Measurements from ENCODE around the gene HS3ST4.

Gene HS3ST4

GRCh38 chr16:25988882-25989281 is 297.1 kb downstream of the HS3ST4 start:
- no peak for TF ChIP-seq GATA2 (IDR thresholded peaks at IDR 0.05; ENCODE audit: low read depth, low read length)
- TF ChIP-seq GATA3 (IDR thresholded peaks at IDR 0.05; ENCODE audit: low read depth, low read length), result no peak

GRCh38 chr16:25996052-25996451 is 304.3 kb downstream of the HS3ST4 start:
- TF ChIP-seq GATA2 (IDR thresholded peaks at IDR 0.05; ENCODE audit: low read depth, low read length) (no peak), GATA3 (IDR thresholded peaks at IDR 0.05; ENCODE audit: low read depth, low read length) (no peak)

- TF ChIP-seq GATA3 (IDR thresholded peaks at IDR 0.05; ENCODE audit: low read depth, low read length), result no peak
- TF ChIP-seq GATA2 (IDR thresholded peaks at IDR 0.05; ENCODE audit: low read depth, low read length), result no peak
These were observed 313.6 kb downstream of the HS3ST4 start for GRCh38 chr16:26005336-26005735.

GRCh38 chr16:26012376-26012775 is 320.6 kb downstream of the HS3ST4 start:
- TF ChIP-seq GATA3 (IDR thresholded peaks at IDR 0.05; ENCODE audit: low read depth, low read length), result no peak
- TF ChIP-seq GATA2 (IDR thresholded peaks at IDR 0.05; ENCODE audit: low read depth, low read length), result no peak

GRCh38 chr16:26015776-26016175 is 324.0 kb downstream of the HS3ST4 start:
- TF ChIP-seq GATA3 (IDR thresholded peaks at IDR 0.05; ENCODE audit: low read depth, low read length) (no peak), GATA2 (IDR thresholded peaks at IDR 0.05; ENCODE audit: low read depth, low read length) (no peak)

GRCh38 chr16:26016989-26017388 is 325.2 kb downstream of the HS3ST4 start:
- no peak for TF ChIP-seq GATA2 (IDR thresholded peaks at IDR 0.05; ENCODE audit: low read depth, low read length)

GRCh38 chr16:26019381-26020242 is 327.9 kb downstream of the HS3ST4 start:
- TF ChIP-seq GATA3 (IDR thresholded peaks at IDR 0.05; ENCODE audit: low read depth, low read length), result no peak

- TF ChIP-seq GATA2 (IDR thresholded peaks at IDR 0.05; ENCODE audit: low read depth, low read length) (no peak), GATA3 (IDR thresholded peaks at IDR 0.05; ENCODE audit: low read depth, low read length) (no peak)
These were observed 335.1 kb downstream of the HS3ST4 start for GRCh38 chr16:26026709-26027450.

GRCh38 chr16:26031286-26031685 is 339.5 kb downstream of the HS3ST4 start:
- TF ChIP-seq GATA2 (IDR thresholded peaks at IDR 0.05; ENCODE audit: low read depth, low read length), result no peak
- no peak for TF ChIP-seq GATA3 (IDR thresholded peaks at IDR 0.05; ENCODE audit: low read depth, low read length)

GRCh38 chr16:26041952-26042668 is 350.4 kb downstream of the HS3ST4 start:
- TF ChIP-seq GATA3 (IDR thresholded peaks at IDR 0.05; ENCODE audit: low read depth, low read length), result no peak

- TF ChIP-seq GATA2 (IDR thresholded peaks at IDR 0.05; ENCODE audit: low read depth, low read length) (no peak), GATA3 (IDR thresholded peaks at IDR 0.05; ENCODE audit: low read depth, low read length) (no peak)
These were observed 358.7 kb downstream of the HS3ST4 start for GRCh38 chr16:26050472-26050871.

GRCh38 chr16:26051063-26051462 is 359.3 kb downstream of the HS3ST4 start:
- TF ChIP-seq GATA3 (IDR thresholded peaks at IDR 0.05; ENCODE audit: low read depth, low read length) (no peak), GATA2 (IDR thresholded peaks at IDR 0.05; ENCODE audit: low read depth, low read length) (no peak)

- TF ChIP-seq GATA2 (IDR thresholded peaks at IDR 0.05; ENCODE audit: low read depth, low read length) (no peak), GATA3 (IDR thresholded peaks at IDR 0.05; ENCODE audit: low read depth, low read length) (no peak)
These were observed 362.1 kb downstream of the HS3ST4 start for GRCh38 chr16:26053889-26054288.

- TF ChIP-seq GATA3 (IDR thresholded peaks at IDR 0.05; ENCODE audit: low read depth, low read length), result no peak
- no peak for TF ChIP-seq GATA2 (IDR thresholded peaks at IDR 0.05; ENCODE audit: low read depth, low read length)
These were observed 366.6 kb downstream of the HS3ST4 start for GRCh38 chr16:26058326-26058725.

Measured in SH-SY5Y (cell line).